GM21447 (cell line): ENCODE measurements around the gene ARID1B.

Experiments
- ATAC-seq: cut with Tn5 transposase; IDR thresholded peaks from one replicate; pipeline ENCODE4 v1.9.1; 2021; ENCODE audit not compliant: unreplicated experiment

ARID1B gene

DNA sequence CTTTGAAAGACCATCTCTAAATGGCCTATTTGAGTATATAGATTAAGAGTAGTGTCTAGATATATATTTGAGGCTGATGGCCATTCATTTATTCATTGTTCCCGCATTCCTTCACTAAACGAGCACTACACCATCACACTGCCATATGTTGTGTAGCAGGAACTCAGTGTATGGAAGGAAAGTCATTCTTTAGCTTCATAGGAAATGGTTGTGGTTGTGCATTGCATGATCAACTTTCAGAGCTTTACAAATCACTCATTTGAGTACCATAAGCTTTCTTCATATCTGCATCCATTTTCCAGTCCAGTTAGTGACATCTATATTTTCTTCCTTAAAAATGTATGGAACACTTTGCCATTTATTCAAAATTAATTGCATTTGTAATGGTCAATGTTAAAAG is 97.9 kb downstream of the ARID1B start:
- no peak for ATAC-seq

DNA sequence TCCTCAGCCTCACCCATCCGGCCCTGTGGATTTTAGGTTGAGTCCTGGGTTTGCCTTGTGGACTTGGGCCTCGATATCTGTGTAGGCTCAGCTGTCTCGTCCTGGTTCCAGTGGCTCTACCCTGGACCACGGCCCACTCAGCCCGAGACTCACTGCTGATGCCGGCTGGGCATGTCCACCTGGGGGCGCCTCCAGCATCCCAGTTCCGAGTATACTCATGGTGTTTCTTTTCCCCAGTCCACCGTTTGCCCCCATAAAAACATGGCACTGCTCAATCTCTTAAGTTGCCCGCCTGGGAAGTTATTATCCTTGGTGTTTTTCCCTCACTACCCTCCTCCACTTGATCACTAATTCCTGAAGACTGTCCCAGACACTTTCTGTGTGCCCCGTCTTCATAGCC is 99.1 kb downstream of the ARID1B start:
- ATAC-seq: no peak

DNA sequence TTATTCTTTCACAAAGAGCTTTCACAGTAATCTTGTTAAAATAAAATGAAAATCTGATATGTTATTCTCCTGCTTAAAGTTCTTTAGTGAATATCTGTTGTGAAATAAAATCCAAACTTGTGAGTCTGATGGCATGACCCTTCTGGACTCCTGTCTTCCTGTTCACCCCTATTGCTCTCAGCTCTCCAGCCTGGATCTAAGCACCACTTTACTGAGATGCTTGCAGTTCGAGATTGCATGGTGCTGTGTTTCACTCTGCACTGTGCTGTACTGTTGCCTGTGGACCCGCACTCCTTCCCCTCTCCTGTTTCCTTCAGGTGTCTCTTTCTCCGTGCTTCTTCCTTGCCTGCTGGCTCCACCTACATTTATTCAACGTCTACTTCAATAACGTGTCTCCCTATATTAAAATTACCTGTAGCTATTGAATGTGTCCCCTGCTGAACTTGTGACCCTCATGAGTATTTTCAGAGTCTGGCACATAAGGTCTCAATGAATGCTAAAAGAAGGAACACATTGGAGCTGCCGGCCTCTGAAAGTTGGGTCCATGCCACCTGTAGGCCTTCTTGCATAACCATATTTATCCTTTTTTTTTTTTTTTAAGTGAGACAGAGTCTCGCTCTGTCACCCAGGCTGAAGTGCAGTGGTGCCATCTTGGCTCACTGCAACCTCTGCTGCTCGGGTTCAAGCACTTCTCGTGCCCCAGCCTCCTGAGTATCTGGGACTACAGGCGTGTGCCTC is 100.1 kb downstream of the ARID1B start:
- no peak for ATAC-seq

DNA sequence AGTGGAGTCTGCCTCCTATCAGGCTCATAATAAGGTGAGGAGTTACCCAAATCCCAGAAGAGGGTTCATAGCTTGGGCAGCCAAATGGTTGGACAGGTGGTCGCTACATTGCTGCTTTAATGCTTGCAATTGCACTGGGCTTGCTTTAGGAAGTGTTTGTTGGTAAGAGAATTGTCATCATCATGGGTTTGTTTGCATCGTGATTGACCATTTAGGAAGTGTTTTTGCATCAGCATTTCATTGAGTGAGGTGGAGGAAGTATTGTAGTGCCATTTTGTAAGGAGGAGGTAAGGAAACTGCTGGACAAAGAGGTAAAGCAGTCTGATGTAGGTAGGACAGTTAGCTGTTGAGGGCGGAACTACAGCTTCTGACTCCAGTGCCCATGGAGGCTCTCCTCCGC is 101.5 kb downstream of the ARID1B start:
- ATAC-seq: no peak

DNA sequence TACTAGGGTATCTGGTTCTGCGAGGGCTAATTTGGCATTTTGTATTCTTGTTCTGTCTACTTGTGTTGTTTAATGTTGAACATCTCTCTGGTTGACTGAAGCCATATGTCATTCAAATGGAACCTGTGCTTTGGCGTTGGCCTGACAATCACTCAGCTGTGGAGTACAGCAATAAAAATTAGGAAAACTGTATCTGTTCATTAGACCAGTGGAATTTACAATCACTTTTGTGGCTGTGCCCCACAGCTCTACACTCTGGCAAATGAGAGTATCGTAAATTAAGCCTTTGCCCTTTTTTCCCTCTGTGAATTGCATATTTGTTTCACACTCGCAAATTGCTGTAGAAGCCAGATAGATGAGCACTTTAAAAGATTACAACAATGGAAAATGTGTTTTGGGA is 102.0 kb downstream of the ARID1B start:
- no peak for ATAC-seq

DNA sequence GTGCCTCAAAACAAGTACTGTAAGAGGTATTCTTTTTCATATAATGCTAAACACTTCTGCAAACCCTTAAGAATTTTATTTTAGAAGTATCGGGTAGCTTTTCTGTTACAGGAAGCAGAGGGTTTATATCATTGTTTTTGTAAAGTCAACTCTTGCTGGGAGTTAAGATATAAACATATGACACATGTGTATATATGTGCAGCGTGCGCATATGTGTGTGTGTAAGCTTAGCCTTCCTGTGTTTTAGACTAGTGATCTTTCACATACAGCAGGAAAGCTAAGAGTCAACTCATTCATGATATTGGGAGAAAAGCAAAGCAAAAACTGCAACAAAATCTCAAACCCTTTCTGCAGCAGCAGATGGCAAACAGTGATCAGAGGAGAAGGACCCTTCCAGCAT is 102.4 kb downstream of the ARID1B start:
- no peak for ATAC-seq

DNA sequence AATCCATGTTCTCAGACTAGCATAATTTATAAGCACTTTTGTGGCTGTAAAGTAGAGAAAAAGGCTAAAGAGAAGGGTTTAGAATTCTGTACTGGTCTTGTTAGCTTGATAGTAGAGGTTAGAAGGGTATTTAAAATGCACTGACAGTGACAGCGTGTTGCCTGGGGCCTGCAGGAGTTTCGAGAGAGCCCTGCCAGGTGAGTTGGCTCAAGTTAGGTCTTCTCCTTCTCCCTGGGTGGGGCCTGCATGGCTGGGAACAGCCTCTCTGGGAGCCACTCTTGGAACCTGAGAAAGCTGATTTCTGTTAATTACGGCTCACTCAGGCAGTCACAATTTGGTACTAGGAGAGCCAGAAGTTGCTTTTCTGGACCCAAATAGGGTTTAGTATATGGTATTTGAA is 103.7 kb downstream of the ARID1B start:
- no peak for ATAC-seq

DNA sequence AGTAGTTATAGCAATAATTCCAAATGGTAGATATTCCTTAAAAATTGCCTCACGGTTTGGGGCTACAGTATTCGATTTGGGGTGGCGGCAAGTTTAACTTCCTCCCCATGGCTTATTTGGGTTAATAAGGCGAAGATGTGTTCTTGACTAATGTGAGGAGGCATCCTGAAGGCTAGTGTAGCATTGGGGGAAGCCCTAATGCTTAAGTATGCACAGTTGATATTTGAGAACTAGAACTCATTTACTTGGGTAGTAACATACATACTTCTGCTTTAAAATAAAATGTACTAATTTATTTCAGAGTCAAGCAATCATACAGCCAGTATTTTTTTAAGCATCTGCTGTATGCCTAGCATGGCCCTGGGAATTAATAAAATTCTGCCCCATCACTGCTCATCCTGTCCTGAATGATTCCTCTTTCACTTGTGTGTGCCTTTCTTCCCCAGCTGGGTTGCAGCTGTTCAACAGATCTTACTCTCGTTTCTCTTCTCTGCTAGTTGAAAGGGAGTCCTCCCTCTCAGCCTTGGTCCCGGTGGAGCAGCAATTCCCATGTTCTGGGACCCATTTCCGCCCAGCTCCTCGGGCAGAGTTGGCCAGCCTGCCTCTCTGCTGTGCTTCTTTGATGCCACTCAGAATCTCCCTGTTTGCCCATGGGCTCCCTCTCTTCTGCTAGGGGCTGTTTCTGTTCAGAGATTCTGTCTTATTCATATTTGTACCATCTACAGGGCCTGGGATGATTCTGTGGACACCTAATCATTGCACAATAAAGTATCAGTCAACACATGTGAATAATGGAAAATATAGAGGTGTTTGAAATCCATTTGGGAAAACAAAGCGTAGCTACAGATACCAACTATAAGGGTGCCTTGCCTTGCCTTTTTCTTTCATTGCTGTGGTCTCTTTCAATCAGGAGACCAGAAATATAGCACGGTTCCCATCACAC is 104.8 kb downstream of the ARID1B start:
- no peak for ATAC-seq

DNA sequence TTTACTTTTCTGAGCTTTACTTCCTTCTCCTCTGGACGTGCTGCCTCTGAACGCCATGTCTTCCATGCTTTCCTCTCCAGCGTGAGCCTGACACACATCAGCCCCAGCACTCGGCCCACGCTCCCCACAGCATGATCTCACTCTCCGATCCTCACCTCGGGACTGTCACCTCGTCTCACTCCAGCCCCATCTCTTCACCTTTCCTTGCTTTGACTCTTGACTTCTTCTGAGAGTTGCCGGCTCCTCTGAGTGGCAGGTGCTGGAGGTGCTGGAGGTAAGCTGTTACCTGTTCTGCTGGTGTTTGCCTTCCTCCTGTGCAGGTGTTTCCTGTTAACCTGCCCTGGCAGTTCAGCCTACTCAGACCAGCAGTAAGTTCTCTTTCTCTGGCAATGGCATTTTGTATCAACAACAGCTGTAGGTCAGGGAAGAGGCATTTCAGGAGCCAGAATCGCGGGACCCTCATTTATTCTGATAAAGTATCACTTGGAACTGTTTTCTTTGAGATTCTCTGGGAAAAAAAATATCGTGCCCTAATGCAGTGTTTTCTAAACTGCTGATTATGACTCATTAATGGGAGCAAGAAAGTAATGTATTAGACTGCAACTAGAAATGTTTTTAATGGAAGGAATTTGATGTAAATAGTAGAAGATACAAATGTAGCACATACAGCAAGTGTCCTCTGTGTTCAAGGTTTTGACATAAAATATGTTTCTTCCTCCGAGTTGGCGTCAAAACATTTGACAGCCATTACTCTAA is 106.5 kb downstream of the ARID1B start:
- no peak for ATAC-seq

DNA sequence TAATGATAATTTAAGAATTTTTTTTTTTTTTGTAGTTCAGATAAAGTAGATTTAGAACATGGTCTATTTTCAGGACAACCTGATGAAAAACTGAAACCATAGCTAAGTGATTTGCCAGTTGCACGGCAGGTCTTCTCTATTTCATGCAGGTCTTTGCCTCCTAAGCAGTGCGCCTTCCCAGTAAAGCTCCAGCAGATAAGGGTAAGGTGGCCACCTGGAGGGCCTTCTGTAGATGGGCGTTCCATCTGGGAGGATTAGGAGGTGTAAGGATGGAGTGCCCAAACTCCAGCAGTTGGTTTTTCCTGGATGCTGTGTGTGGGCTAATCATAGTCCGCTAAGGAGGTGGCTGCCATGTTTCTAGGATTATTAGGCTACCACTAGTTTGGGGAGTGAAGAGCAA is 107.1 kb downstream of the ARID1B start:
- ATAC-seq: no peak

DNA sequence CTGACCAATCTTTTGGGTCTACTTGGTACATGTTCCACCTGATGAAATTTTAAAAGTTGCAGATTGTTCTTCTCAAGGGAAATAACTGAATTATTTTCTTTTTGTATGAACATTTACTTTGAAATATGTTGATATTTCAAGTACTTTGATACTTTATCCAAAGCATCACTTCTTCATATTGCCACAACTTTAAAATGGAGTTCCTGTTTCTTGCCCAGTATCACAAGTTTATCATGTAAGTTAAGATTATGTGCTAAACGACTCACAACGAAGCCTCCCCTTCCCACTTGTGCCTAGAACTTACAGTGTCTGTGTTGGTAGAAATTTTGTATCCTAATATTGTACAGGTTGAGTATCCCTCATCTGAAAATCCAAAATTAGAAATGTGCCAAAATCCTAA is 108.4 kb downstream of the ARID1B start:
- no peak for ATAC-seq

DNA sequence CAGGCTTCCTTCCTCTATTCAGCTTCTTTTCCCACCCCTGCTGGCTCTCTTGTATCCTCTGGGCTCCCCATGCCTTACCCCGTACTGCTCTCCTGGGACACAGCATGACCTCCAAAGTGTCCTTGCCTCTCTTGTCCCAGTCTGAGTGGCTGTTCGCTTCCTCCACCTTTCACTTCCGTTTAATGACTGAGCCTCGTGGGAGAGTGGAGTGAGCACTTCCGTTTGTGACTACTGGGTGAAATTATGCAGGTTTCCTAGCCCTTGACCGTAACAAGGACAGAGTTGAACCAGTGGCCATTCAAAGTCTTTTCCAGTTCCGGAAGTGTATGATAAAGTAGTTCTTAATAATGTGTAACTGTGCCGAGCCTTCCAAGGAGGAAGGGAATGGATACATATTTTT is 109.2 kb downstream of the ARID1B start:
- peak; percentile 82 for ATAC-seq

DNA sequence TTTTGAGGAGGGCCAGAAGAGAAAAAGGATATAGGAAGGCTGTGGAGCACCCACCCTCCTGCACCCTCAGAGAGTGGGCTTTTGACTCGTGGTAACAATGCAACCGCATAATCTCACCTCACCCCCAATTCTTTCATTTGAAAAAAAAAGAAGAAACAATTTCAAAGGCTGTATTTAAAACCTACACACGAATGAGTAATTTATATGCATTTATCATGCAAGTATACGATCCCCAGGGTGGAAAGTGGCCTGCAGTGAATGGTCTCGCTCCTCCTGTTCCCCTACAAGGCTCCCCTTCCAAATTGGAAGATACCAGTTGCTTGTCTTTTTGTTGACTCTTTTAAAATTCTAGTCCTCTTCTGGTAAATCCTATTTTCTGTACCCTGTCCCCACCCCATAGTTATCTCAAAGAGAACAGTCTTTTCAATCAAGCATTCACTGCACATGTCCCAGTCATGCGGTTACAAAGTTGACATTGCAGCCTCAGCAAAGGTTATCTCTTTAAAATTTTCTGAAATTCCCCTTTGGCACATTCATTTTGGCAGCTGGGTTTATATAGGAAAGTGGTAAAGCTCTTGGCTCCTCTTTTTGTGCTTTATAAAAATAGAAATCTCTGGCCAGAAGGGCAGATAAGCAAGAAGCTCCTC is 110.6 kb downstream of the ARID1B start:
- no peak for ATAC-seq

DNA sequence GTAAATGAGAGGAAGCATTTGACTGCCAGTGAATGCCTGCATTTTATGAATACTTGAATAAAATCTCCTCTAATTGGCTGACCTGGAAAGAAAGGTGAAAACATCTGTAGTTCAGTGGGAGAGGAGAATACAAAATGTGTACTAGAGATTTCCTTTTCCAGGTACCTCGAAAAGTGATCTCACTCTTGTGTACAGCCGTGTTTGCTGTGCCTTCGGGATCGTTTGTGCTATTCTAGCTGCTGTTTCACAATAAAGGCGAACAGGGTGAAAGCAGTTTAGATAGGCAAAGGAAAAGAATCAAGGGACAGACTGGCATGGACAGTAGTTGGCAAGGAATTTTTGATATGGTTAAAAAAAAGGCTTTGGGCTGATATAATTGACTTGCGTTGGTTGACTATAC is 112.3 kb downstream of the ARID1B start:
- no peak for ATAC-seq

DNA sequence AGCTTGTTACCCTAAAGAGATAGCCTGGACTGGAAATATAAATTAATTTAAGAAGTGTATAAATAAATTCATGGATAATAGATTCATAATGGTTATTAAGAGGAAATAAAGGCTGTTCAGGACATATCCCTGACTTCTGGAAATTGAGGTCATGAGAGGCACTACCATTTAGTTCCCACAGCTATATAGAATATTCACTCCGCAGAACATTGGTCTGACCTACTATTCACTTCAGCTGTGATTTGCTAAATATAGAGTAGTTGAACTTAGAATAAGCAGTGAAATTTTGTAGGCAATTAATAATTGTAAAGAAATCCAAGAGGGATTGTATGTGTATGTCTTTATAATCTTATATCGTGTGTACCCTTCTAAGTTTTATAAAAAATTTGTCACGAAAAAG is 112.8 kb downstream of the ARID1B start:
- ATAC-seq: no peak

DNA sequence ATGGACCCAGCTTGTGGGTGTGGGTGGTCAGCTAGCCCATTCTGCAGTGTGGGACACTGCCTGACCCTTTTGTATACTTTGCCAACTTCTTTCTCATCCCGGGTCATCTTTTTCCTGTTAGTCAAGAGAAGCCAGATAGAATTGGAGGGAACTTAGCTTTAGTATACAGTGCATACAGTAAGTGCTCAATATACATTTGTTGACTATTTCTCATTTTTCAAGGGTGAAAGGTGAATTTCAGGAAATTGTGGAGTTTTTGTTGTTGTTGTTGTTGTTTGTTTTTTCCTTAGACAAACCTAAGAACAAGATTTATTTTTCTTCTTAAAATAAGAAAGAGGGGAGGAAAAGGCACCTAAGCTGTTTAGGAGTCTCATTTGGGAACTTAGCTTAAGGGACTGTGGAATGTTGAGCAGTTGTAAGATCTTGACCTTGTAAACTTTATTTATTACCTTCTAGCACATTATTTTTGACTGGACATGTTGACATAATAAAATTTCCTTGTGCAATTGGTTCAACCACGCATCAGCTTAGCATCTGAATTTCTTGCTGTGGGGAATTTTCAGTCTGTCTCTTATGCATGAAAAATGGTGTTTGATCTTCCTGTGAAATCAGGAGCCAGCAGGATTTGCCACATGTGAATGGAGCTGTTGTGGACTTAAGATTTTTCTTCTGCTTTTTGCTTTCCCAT is 113.6 kb downstream of the ARID1B start:
- no peak for ATAC-seq

DNA sequence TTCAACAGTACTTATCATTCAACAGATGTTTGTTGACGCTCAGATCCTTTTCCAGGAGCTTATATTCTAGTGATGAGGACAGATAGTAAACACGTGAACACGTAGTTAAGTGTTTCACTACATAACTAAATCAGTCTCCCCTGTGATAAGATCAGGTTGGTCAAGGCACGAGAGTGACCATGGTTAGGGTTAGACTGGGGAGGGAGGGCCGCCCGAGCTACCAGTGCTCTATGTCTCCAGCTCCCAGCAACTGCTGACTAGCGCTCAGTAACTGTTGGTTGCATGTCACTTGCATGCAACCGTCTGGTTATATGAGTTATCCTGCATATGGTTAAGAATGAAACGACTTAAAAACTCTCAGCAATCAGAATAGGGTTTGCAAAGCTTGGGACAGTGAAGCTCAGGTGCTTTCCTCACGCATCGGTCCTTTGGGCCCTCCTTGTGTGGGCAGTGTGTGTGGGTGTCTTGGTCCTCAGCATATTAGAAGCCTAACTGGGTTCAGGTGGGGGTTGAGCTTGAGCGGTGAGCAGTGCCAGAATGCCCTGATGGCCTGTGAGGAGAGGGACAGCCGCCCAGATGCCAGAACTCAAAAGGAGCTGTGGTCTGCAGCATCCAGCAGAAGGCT is 120.8 kb downstream of the ARID1B start:
- ATAC-seq: no peak

DNA sequence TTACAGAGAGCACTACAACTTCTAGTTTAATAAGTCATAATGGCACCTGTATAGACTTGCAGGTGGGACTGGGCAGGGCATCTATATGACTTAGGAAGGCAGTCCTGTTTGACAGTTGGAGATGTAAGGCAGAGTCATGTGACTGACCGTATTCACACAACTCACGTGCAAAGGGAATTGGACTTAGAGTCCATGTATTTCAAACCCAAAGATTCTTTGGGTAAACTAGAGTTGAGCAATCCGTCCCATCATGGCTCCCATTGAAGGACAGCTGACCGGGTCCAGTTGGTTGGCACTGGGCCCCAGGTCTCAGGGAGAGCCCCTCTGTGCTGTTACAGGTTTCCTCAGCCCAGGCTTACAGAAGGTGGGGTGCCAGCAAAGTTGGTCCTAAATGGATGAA is 121.9 kb downstream of the ARID1B start:
- ATAC-seq: no peak

DNA sequence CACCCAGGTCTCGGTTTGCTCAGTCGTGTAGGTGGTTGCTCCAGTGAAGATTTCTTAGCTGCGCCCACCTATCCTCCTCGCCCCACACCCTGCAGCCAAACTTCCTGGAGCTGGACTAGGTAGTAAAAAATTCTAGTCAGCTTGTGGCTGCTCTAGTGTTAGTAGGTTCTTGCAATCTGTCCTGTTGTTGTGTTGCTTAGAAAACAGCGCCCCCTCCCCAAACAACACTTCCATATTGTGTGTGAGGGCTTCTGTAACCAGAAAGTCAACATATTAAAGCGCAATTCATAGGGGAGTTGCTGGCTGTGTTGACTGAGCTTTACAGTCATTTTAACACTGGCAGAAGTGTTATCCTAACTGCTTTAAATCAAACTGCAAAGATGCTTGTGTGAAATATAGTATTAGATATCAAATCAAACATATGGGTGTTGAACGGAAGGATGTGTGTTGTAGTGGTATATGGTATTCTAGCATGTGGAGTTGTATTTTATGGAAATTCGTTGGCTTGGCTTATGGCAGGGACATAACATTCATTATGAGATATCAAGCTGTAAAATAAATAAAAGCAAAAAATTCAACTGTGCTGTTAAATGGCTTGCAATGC is 122.5 kb downstream of the ARID1B start:
- ATAC-seq: no peak

DNA sequence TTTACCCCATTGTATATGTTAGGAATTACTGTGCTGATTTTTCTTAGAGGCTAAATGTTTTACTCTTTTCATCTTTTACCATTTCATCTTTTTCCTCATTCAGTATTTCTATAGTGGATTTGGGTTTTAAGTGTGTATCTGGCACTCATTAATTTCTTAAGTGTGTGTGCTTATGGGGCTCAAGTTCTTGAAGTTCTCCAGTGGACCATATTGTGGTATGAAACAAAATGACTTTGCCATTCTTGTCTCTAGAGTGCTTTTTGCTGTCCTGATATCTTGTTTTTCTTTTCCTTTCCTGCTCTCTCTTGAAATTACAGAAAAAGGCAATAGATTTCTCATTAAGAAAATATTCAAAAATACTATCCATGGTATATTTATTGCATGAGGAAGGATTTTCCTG is 123.1 kb downstream of the ARID1B start:
- ATAC-seq: no peak
